Measurements from ENCODE around the gene R3HDM1.

- TF ChIP-seq CTCF (IDR thresholded peaks at IDR 0.05) (no peak), POLR2A (IDR thresholded peaks at IDR 0.05) (no peak)
These were observed 212.6 kb downstream of the R3HDM1 start for GRCh38 chr2:135743860-135744259.
